Ecto neural progenitor cell (in vitro differentiated cells): ENCODE results near the gene HES4.
A peak's percentile ranks its signal among the peaks of the same experiment; 100 is the strongest.
"Not testable (repeated sequence)": the region's sequence is repeated elsewhere in the genome, so short reads cannot be mapped to it uniquely, and the experiment has no call there.

ENCODE experiments used
- DNase-seq: peaks from one replicate; pipeline ENCODE4 v3.0.0-alpha.2; 2018; ENCODE audit warnings: low spot score

Gene HES4

GRCh38 chr1:978835-979743 lies 20.8 kb downstream of the HES4 start:
- no peak for DNase-seq

GRCh38 chr1:978069-978834 lies 21.6 kb downstream of the HES4 start:
- no peak for DNase-seq

DNA sequence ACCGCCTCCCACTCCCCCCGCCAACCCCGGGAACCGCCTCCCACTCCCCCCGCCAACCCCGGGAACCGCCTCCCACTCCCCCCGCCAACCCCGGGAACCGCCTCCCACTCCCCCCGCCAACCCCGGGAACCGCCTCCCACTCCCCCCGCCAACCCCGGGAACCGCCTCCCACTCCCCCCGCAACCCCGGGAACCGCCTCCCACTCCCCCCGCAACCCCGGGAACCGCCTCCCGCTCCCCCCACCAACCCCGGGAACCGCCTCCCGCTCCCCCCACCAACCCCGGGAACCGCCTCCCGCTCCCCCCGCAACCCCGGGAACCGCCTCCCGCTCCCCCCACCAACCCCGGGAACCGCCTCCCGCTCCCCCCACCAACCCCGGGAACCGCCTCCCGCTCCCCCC lies 23.1 kb downstream of the HES4 start:
- not testable (repeated sequence) for DNase-seq

DNA sequence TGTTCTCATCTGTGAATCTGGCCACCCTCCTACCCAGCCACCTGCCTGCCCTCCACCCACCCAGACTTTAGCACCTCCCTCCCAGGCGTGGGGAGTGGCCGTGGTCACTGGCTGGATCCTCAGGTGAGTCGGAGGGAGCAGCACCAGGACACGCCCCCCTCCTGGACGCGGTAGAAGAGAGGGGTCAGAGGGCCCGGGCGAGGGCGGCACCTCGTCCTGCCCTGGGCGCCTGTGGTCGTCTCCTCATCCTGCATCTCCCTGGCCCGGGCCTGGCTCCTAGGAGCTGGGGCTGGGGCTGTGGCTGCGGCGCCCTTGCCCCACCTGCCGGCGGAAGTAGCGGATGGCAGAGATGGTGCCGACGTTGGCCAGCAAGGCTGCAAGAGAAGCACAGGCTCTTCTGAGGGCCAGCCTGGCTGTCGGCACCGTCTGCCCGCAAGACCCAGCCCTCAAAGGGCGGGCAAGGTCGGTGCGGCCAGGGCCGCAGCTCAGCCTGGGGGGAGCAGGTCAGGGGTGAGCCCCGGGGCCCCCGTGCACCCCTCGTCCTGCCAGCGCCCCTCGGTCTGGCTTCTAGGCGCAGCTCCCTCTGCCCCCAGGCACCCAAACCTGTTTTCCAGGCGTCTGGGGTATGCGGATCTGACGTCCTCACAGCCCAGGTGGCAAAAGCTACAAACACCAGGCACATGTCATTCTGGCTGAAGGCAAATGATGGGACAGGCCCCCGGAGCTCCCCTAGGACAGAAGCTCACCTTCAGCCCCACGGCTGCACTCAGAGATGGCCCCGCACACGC lies 23.8 kb downstream of the HES4 start:
- peak; percentile 88 for DNase-seq

DNA sequence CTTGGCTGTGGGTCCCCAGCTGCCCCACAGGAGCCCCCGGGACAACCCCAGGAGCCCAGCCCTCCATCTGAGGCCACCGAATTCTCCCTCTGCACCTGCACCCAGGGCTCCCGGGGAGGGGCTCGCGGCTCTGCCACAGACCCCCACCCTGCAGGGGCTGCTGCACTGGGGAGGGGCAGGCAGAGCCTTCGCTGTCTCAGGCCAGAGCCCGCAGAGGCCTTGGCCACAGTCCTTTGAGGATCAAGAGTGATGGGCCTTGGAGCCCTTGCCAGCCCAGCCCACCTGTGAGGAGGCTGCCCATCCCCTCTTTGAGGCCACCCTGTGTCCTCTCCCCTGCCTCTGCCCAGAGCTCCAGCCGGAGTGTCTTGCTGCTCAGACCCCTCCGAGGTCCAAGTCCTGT lies 24.5 kb downstream of the HES4 start:
- DNase-seq = no peak

DNA sequence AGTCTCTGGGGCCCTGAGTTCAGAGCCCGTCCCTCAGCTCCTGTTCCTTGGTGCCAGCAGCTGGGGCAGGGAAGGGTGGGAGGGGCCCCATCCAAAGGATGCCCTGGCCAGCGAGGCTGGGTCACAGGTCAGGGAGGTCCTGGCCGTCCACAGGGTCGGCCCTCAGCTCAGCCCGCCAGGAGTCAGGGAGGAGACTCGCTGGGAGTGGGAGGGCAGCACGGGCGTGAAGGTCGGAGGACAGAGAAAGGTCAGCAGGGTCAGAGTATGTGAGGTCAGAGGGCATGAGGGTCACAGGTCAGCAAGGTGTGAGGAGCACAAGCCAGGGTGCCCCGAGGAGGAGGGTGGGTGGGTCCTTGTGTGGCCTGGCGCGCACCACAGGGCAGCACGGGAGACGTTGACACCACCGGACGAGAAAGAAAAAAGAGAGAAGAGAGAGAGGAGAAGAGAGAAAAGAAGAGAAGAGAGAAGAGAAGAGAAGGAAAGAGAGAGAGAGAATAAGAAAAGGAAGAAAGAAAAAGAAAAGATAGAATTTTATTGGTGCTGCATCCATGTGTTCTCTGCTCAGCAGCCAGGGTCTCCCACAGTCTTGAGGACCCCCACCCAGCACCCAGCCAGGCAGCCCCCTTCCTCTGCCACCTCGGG lies 25.1 kb downstream of the HES4 start:
- DNase-seq = no peak

GRCh38 chr1:974293-974640 lies 25.6 kb downstream of the HES4 start:
- DNase-seq = no peak

DNA sequence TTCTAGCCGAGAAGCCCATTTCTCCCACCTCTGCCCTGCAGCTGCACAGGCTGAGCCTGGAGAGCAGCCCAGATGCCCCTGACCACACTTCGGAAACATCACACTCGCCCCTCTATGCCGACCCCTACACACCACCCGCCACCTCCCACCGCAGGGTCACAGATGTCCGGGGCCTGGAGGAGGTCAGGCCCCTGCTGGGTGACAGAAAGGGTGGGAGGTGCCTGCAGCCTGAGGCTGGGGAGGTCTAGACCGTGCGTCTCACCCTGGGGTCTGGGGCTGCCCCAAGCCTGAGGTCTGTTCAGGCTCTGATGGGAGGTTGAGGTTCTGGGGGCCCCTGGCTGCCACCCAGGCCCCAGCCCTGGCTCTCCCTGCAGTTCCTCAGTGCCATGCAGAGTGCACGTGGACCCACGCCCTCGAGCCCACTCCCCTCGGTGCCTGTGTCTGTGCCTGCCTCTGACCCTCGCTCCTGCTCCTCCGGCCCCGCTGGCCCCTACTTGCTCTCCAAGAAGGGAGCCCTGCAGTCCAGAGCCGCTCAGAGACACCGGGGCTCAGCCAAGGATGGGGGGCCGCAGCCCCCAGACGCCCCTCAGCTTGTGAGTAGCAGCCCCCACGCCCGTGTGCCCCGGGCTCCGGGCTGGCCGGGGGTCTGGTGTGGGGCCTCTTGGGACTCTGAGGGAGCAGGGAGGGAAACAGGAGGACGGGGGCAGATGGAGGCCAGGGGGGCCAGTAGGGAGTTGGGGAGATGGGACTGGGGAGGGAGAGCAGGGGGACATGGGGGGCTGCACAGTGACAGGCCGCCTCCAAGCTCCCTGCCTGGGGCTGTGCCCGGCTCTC lies 26.2 kb downstream of the HES4 start:
- no peak for DNase-seq

GRCh38 chr1:972726-973458 lies 27.0 kb downstream of the HES4 start:
- no peak for DNase-seq

DNA sequence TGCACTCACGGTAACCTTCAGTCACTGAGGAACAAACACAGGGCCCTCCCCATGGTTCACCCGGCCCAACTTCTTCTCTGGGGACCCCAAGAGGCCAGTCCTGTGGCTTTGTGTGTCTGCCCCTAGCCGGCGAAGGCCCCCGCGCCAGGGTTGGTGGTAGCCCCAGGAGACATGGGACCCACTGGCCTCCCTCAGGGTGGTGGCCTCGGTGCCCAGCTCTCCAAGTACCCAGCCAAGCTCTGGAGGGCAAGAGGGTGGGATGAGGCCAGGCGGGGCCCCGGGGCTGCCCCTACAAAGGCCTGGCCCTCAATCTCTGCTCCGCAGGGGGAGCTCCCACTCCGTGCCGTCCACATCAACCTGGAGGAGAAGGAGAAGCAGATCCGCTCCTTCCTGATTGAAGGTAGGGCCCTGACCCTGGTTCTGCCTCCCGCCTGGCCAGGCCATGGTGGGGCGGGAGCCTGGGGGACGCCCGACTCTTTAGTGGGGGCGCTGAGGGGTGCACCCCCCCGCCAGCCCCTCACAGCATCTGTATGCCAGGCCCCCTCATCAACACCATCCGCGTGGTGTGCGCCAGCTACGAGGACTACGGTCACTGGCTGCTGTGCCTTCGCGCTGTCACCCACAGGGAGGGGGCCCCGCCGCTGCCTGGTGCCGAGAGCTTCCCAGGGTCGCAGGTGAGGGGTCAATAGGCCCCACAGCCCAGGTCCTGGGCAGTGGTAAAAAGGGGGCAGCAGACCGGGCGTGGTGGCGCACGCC lies 28.0 kb downstream of the HES4 start:
- no peak for DNase-seq

- DNase-seq = no peak
Measured at GRCh38 chr1:970973-971730, 28.7 kb downstream of the HES4 start.

GRCh38 chr1:970242-970972 lies 29.5 kb downstream of the HES4 start:
- no peak for DNase-seq

DNA sequence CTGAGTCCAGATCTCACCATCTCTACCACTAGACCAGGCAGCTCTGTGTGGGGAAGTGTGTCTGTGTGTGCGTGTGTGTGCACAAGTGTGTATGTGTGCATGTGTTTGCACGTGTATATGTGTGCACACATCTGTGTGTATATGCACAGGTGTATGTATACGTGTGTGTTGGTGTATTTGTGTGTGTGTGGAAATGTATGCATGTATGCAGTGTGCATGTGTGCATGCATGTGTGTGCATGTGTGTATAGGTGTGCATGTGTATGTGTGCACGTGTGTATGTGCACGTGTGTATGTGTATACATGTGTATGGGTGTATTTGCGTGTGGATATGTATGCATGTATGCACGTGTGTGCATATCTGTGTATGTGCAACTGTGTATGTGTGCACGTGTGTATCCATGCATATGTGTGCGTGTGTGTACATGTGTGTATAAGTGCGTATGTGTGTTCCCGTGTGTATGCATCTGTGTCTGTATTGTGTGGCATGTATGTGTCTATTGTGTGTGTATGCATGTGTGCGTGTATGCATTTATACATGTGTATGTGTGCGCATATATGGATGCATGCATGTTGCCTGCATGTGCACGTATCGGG lies 30.5 kb downstream of the HES4 start:
- no peak for DNase-seq

DNA sequence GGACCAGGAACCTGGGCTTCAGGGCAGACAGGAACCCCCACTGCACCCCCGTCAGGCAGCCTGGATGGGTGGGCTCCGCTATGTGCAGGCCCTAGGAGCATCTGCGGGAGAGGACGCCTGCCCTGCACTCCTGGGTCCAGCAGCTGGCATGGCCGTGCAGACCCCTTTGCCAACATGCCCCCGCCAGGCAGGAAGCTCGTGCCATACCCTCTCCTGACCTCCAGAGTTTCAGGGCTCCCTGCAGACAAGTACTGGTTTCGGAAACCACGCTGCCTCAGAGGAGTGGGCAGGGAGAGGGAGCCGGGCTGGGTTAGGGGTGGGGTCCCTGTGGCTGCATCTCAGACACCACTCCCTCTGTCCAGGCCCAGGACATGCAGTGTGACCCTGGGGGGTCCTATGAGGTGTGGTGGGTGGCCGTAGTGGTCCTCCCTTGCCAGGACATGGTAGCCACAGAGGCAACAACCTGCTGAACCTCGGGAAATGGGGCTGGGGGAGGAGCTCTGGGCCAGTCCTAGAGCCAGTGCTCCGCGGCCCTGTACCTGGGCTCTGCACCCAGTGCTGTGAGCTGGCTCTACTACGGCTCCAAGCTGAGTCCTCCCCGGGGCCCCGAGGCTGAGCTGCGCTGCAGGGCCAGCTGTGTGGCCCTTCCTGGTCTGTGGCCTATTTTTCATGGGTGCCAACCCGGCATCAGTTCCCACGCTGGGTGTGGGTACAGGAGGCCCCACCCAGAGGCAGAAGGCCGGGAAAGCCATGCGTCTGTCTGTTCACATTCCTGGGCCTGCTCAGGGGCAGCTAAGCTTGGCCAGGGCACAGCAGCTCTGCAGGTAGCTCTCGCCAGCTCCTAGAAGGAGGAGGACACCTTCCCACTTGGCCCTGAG lies 32.2 kb downstream of the HES4 start:
- DNase-seq = no peak

DNA sequence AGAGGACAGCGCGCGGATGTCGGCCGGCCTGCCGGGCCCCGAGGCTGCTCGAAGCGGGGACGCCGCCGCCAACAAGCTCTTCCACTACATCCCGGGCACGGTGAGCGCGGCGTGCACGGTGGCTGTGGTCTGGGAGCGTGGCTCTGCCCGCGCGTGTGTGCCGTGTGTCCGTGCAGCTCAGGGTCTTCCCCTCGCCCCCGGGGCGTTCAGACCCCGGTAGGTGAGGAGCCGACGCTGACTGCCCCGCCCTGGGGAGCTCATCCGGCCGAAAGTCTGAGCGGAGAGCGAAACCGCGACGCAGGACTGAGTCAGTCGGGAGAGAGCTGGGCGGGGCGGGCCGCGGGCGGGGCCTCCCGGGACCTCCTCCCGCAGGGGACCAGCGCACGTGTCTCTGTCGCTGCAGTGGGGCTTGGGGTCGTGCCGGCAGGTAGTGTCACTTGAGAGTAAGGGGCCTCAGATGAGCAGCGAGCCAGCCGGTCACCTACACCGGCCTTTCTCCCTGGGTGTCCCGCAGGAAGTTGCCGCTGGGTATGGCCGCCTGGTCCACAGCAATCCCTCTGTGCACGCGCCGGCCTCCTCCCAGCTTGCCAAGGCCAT lies 33.1 kb downstream of the HES4 start:
- DNase-seq = no peak

DNA sequence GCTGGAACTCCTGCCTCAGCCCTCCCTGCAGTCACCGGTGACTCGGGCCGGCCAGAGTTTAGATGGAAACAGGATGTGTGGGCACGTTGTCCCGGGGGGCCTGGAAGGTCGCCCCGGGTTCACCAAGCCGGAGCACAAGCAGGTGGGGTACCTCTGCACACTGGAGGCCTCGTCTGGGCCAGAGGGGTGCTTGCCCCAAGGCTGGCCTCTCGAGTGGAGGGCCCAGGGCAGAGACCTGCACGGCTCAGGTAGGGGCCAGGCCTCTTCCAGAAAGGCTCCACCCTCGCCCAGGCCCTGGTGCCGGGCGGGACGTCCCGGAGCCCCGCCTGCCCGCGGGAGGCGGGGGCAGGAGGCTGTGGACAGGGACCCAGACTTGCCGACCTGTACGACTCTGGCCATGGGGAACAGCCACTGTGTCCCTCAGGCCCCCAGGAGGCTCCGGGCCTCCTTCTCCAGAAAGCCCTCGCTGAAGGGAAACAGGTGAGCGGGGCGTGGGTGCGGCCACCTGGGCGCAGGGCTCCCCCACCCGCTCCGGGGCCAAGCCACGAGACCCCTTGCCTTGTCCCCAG lies 33.7 kb downstream of the HES4 start, which contains the start of gene PLEKHN1:
Gene PLEKHN1 (plus strand): TSS at position 348 of the 569 bp plus-strand sequence. CDS start 50 bp downstream, at position 398.
- no peak for DNase-seq
